NCI-H82 (cell line): Measurements from ENCODE around the gene GZF1.
"Not testable (repeated sequence)": the region's sequence is repeated elsewhere in the genome, so short reads cannot be mapped to it uniquely, and the experiment has no call there.

ENCODE experiments used
- DNase-seq: peaks from one replicate; lab custom pipeline; 2025; lab: John Stamatoyannopoulos, UW

GZF1 gene

DNA sequence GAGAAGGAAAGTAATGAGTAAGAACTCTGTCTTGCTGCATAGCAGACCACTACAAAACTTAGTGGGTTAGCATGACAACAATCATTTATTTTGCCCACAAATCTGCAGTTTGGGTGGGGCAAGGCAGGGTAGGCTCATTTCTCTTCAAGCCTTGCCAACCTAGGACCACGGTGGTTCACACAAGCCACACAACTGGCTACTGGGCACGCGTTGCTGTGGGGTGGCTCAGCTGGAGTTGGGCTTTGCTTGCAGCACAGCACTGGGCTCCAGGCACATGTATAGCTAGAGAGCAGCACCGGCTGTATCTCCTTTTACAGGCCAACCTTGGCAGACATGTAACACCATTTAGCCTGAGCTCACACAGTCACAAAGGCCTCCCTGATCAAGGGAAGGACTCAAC, 16.0 kb upstream of the GZF1 start:
- DNase-seq = no peak

DNA sequence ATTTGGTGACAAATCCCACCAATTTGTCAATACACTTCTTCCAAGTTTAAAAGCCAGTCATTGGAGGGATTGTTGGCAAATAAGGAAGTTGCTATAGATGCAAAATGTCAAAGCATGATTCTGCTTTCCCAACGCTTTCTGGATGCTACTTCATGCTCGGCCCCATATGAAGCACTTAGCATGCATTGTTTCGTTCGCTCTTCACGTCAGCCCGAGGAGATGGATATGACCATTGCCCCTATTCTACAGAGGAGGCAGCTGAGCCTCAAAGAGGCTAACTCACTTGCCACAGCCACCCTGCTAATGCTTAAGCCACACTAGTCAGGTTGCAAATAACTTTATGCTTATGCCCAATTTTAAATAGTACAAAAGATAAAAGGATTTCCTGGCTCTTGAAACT, 14.2 kb upstream of the GZF1 start:
- no peak for DNase-seq

DNA sequence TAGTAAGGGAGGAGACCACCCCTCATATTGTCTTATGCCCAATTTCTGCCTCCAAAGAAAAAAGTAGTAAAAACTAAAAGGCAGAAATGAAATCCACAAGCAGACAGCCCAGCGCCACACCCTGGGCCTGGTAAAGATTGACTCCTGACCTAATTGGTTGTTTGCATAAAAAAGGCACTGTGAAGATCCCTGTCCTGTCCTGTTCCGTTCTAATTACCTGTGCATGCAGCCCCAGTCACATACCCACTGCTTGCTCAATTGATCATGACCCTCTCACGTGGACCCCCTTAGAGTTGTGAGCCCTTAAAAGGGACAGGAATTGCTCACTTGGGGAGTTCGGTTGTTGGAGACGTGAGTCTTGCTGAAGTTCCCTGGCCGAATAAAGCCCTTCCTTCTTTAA, 13.5 kb upstream of the GZF1 start:
- not testable (repeated sequence) for DNase-seq

DNA sequence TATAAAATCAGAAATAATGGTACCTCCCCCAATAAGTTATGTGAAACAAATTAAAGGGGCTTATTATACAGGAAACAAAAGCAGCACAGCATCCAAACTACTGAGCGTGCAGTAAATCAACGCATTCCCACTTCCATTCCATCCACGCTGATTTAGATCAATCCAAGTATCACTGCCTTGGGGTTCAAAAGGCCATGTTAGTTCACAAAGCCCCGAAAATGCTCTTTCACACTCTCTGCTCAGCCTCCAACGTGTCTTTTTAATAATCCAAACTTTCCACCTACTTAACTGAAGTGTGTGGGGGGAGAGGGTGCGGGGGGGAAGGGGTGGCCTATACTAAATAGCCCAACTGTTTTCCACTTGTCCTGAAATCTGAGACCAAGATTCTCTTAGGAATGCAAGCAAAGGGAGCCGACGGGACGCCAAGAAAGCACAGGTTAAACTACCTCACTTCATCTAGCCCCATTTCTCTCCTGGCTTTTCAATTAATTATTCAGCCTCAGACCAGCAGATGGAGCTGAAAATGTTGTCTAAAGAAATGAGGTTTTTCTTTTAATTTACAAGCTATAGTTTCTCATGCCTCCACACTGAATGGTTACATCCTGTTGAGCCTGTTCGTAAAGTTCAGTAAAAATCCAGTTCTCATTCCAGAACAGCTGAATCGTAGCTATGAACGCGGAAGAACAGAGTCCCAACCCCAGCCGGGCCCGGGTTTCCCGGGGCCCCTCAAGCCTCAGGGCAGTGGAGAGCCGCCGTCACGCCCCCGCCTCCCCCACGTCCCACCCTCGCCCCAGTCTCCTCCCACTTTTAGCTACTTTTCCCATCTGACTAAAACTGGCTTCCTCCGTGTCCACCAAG, 12.4 kb upstream of the GZF1 start:
- DNase-seq = peak; percentile 84

DNA sequence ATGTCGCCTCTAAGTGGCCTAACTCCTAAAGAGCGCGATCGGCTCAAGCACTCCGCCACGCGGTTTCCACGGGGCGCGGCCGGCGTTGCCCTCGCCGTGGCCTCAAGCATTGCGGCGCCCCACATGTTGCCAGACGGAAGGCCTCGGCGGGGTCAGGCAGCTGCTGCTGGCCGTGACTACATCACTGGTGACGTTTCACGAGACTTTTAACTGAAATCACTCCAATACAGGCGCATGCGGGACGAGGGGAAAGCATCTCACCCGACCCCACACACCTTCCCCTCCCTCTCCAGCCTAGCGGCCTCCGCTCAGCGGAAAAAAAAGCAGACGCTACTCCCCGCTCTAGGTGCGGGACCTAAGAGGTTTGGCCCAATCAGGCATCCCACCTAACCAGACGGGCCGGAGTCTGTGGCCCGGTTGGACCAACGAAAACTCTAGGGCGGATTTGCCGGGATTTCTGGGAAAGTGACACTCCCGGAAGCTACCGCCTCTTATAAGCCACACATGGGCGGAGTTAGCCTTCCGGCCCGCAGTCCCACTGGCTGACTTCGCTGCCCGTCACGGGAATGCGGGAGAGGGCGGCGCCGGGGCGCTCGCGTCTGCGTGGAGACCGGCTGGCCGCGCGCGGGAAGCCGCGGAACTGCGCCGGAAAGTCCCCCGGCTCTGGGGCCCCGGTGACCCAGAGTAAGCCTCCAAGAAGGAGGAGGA, 11.6 kb upstream of the GZF1 start, which contains the start of gene NXT1:
NXT1 (plus strand) TSS at position 596 of the 708 bp plus-strand sequence. CDS start 3,251 bp downstream, outside the sequence.
- peak; percentile 99 for DNase-seq

DNA sequence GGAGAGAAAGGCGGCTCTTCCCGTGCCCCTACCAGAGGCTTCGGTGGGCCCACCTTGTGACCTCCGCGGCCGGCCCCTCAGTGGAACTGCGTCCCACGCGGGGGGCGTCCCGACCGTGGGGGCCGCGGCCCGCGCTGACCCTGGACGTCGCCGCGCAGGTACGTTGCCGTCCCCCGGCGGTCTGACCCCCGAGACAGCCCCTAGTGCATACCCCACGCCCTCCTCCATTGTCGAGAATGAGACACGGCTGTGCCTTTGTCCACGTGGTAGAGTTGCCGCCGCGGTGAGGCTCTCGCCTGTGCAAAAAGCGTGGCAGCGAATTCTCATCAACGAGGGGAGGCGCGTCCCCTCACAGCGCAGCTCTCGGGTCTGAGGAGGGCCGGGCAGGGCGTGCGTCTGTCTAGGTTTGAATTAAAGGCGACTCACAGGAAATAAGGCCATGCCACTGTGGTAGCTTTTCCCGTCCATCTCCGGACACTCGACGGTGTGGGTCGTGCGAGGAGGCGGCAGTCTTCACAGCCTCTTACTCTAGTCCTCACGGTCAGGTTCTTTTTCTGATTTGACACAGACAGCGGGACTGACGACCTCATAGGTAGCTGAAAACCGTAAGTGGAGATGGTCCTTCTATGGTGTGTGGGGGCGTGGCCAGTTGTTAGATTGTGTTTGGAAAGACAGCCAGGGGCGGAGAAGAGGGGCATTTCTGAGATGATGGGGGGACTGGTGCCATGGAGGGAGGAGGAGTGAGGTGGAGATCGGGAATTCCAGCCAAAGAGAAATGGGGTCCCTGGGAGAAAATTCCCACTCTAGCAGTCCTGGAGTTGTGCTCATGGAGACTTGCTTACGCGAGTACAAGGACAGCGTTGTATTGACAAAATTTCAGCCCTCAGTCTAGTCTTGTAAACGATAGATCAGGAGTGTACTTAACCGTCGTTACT, 10.8 kb upstream of the GZF1 start:
- DNase-seq = peak; percentile 73

DNA sequence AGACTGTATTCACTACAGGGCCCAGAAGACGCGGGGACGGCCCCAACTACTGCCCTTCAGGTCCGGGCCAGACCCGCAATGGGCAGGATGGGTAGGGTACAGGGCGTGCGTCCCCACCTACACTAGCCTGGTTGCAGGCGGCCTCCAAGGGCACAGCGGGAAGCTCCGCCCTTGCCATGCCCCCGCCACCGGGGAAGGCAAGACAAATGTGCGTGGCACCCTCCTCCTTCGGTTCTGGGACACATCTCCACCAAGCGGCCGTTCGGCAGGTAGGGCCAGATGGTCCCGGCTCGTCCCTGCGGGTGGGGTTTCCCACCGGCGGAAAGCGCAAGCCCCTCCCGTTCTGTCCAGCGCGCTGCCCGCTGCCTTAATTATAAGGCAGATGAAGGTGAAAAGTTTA, 5.8 kb upstream of the GZF1 start:
- DNase-seq = peak; percentile 73

DNA sequence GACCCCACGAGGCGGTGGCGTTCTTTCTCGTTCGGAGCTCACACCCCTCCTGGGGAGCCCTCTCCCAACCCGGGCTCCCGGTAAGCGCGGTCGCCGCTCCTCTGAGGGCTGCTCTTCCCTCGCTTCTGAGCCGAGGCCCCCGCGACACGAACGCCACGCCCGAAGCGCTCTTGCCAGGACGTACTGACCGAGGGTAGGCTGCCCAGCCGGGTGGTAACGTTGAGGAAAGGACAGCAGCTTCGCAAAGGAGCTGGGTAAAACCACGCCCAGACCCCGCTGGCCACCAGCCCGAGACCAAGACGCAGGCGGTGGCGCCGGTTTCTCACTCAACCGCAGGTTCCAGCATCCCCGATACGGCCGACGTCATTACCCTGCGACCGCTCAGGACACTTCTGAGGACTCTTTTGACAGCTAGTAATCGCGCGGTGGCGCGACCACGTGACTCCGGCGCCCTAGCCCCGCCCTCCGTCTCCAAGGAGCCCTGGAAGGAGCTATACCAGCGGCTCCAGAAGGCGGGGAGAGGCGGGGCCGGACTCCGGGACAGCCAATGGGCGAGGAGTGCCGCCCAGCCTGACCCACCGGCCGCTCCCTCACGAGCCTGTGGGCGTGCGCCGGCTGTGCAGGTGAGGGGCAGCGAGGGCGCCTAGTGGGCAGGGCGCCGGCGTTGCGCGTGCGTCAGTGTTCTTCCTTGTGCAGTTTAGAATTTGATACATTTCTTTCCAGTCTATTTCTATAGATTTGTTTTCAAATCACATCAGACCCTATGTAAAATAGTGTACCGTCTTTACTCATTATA, 4.0 kb upstream of the GZF1 start:
- peak; percentile 100 for DNase-seq

DNA sequence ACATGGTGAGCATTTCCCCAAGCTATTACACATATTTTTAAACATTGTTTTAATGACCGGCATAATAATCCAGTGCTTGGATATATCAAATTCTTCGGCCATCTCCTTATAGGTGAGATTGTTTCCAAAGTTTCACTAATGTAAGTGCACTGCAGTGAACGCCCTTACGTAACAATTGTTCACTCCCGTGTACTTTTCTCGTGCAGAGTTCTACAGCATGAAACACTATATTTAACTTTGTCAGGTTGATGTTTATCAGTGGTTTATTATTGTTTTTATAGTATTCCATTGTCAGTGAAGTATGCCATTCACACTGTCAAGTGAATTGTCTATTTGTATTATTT, 3.4 kb upstream of the GZF1 start:
- no peak for DNase-seq

DNA sequence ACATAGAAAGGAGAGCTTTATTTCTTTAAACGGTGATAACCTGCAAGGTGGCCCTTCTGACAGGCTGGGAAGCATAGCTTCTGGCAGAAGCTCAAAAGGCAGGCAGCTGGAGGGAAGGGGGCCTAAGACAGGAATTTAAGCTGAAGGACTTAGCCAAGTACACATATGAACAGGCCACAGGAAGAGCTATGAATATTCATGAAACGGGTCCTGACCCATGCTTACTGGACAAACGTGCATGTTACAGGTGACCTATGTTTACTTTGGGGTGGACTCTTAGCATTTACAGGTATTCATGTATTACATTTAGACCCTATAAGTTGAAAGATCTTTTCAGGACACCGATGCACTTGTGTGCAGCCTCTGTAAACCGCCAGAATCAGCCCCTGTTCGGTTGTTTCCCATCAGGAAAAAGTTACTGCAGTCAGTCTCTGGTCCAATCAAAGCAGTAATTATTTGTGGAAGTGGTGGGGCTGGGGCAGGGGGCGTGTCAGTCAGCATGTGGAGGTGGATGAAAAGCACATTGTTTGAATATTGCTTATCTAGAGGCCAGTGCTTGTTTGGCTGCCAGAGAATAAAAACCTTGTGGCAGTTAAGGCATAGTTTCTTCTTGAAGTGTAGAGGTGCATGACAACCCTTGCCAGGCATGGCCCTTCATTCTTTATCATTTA, 2.9 kb upstream of the GZF1 start:
- peak; percentile 47 for DNase-seq

DNA sequence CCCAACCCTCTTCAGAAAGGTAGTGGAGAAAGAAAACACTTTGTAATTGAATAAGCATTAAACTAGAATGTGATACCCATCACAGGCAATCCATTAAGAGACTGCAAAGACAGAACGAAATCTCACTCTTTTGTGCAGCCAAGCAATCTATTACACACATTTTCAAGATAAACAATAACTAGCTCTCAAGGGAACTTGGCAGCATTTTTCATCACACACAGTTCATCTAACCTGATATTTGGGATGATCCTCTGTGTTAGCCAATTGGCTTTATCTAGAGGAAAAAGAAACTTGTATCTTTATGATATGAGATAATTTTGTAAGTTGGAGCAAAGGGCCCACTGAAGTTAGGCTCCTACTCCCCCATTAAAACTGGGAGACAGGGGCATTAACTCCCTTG, 1.5 kb upstream of the GZF1 start:
- DNase-seq = no peak

DNA sequence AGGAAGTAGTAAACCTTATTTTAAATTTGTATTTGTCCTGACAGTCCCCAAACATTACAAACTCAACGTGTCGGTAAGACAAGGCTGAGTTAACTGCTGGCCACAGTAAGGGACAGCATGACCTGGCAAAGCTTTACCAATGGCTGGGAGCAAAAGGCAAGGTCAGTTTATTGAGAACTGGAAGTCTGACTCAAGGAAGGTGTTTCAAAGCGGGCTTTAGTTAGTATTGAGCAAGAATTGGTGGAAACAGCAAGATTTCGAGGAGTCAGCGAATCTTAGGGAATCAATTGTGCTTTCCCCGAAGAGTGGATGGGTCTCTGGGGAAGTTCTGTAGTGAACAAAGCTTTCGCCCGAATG, 885 bp upstream of the GZF1 start:
- DNase-seq = peak; percentile 52

DNA sequence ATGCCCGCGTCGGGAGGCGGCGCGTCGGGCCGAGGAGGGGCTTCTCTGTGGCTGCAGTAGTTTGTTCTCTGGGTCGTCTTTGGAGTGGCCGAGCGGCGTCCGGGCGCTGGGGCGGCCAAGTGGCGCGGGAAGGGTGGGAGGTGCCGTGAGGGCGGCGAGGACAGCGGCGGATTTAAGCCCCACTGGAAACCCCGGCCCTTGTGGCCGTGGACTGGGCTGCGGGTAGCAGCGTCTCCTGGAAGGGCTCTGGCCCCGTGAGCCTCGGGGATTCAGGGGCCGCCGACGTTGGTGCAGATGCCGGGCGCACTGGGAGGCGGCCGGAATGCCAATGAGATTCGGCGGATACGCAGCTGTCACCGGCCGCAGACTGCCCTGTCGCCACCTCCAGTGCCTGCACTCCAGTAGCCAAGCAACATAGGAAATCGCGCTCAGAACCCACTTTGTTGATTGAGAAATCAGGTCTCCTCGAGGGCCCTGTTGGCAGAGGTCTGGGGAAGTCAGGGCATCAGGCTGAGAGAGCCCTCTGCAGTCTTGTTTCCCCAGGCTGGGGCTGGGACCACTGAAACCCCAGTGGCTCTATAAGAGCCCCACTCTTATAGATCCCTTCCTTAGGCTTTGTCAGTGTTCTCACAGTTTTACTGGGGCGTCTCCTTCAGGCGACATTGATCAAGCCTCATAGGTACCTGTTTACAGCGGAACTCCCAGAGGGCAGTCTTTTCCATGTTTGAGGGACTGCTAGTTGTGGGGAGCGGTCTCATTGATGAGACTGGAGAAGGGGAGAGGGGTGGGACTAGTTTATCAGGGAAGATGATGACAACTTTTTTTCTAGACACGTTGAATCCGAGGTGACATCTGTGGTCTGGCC, 642 bp downstream of the GZF1 start:
- DNase-seq = peak; percentile 64

DNA sequence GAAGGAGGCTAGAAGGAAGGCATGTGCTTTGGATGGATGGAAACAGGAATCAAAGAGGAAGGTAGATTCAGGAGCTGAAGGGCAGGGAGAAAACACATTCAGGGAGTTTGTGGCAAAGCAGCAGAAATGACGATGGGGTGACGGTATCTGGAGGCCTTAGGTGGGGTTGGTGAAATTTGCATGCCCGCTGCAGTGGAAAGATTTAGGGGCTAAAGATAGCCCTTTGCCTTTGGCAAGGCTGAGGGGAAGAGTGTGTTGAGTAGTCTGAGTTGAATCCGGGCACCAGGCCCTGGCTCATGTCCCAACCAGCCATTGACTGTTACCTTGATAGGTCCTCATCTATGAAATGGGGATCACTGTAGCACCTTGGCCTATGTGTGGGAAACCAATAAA, 1.3 kb downstream of the GZF1 start:
- no peak for DNase-seq

DNA sequence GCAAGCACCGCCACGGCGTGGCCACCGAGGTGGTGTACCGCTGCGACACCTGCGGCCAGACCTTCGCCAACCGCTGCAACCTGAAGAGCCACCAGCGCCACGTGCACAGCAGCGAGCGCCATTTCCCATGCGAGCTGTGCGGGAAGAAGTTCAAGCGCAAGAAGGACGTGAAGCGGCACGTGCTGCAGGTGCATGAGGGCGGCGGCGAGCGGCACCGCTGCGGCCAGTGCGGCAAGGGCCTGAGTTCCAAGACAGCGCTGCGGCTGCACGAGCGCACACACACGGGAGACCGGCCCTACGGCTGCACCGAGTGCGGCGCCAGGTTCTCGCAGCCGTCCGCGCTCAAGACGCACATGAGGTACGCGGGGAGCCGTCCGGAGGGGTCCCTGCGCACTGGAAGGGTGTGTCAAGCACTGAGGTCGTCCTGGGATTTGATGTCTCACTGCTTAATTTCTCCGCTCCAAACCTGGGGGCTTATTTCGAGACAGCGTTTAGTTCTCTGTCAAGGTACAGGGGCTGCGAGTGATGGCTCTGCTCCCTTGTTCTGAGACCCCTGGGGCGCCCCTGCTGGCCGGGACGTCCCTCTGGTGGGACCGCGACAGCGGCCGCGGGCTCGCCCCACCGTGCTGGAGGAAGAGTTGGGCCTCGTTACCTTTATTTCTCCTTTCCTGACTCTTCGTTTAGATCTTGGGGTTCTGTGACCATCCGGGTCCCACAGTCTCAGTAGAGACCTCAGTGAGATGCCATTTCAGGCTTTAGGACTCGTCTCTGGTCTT, 3.6 kb downstream of the GZF1 start:
- DNase-seq = no peak

DNA sequence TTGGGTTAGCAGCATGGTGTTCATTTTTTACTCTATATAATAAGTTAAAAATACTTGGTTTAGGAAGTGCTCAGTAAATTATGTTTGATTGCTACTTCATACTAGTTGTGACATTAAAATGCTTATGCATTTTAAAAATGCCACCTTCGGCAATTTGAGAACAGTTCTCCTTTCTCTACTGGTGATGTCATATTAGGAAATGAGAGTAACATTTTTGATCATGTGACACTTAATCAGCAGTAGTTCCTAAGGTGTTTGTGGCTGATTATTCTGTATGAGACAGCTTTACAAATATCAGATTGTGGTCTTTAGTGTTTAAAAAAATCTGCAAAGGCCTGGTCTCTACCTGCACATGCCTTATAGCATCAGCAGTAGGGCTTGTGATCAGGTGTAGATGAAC, 4.4 kb downstream of the GZF1 start:
- no peak for DNase-seq

DNA sequence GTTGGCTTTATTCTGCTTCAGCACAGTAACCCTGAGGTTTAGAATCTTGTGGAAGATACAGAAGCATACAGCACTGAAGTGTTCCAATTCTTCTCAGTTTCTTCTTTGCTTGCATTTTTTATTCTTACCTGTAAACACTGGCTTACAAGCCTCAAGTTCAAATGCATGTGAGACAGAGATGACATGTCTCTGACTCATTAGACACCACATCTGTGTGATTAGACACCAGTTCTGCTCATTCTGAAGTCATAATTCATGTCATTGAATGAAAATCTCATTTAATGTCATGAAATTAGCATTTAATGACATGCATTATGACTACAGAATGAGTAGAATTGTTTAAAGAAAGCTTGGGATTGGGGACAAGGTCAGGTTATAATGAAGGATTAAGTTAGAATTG, 5.8 kb downstream of the GZF1 start:
- DNase-seq = no peak

DNA sequence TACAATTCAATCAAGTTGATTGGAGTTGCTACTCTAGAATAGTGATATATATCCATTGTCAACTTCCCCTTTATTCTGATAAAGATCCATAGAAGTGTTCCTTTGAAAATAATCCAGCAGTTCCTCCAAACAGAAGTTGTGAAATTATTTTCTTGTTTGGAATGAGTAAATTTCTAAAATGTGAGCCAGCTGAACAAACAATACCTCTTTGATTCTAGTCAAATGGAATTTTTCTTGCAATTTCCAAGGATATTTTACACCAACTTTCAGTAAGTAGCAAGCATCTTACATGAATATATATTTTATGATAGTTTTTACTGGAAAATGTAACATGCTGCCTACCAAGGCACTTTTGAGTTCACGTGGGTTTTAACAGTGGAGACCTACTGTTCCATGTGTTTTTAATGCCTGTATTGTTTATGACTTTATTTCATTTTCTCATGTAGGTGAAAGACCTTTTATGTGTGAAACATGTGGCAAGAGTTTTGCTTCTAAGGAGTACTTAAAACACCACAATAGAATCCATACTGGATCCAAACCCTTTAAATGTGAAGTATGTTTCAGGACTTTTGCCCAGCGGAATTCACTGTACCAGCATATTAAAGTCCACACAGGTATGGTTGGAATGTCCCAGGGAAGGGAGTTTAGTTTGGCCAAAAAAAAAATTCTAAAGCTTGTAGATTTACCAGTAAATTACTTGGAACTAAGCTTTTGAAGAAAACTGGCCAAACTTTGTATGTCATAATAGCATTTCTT, 6.5 kb downstream of the GZF1 start:
- no peak for DNase-seq
